NOMO-1 treated with dmso at 0.1 percent for 144 hours (cell line): ENCODE data around the gene TIMM22.

ENCODE experiments used
- DNase-seq: peaks from one replicate; lab custom pipeline; 2025; ENCODE audit not compliant: unreplicated experiment; lab: John Stamatoyannopoulos, UW

The TIMM22 gene

GRCh38 chr17:1001640-1002411, 4.9 kb downstream of the TIMM22 start:
- no peak for DNase-seq

GRCh38 chr17:1002412-1002753, 5.5 kb downstream of the TIMM22 start:
- no peak for DNase-seq

DNA sequence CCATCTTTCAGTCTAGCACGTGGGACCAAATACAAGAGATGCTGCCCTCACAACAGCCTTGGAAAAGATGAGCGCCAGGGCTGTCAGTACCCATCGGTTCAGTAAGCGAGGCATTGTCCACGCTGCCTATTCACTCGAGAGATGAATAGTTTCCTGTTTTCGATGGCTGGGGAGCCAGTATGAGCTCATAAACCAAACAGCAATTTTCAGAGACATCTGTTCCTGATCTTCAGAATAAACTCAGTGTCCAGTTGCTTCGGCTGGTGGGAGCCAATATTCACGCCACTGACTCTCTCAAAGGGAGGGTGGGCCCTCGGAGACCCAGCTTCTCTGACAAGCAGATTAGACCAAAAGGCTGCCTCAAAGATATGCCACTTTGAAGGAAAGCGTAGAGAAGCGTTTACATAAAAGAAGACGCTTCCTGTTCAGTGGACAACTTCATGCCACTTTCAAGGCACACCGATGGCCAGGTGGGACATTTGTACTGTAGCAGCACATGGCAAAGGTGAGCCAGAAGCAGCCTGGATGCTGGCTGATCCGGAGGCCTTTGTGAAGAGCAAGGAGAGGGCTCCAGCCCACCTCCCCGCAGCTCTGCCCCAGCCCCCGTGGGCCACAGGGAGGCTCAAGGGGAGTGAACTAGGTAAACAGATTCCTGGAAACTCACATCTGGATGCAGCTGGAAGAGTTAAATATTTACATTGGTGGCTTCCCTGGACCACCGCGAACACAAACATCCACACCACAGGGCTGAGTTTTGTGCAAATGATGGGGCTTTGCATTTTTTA, 6.0 kb downstream of the TIMM22 start:
- no peak for DNase-seq

DNA sequence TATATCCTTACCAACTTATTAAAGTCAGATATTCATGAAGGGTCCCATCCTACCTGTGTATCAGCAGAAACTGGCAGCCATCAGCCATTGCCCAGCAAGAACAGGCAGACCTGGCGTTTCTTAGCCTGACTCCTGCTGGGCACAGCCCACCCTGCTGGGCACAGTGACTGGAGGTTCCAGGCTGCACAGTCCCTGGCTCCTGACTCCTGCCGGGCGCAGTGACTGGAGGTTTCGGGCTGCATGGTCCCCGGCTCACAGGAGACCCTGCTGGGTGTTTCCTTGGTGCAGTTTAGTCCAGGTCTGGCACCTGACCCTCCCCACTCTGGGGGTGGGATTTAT, 6.7 kb downstream of the TIMM22 start:
- no peak for DNase-seq

- DNase-seq: no peak
These were observed 7.2 kb downstream of the TIMM22 start for GRCh38 chr17:1003972-1004768.

DNA sequence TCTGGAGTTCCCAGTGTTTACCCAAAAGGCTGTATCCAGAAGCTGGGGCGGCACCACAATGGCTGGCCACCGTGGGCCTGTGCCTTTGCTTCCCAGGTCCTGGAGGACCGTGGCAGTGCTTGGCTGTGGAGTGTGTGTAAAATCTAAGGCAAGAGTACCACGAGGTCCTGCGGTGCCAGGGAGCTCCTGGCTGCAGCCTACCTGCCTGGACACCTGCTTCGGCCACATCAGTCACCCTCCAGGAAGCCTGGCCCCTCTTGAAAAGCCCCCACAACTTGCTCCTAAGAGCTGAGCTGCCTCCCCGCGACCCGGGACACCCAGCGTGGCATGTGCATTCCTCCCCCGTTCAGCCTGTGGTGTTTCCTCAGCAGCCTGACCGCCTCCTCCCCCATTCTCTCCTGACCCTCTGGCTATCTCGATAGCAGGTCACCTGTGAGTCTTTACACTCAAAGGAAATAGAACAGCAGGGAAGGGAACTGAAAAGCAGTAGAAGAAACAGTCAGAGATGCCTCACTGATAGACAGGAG, 7.9 kb downstream of the TIMM22 start:
- no peak for DNase-seq

GRCh38 chr17:1005361-1005946, 8.5 kb downstream of the TIMM22 start:
- DNase-seq: no peak

DNA sequence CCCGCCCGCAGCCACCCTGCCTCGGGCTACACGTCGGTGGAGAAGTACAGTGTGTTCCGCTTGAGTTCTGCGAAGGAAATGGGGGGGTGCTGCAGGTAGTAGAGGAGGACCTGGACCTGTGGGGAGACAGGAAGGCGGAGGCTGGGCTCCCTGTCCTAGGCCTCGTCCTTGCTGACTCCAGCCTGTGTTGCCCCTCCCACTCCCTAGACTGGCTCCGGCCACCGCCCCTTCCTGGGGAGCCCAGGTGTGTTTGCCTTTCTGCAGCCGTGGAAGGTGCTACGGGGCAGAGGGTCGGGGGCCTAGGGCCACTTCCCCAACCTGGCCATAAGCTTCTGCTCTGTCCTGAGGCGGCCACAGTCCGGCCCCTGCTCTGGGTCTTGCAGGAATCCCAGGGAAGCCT, 9.1 kb downstream of the TIMM22 start:
- no peak for DNase-seq

- DNase-seq: no peak
These were observed 10.5 kb downstream of the TIMM22 start for GRCh38 chr17:1007310-1008007.

GRCh38 chr17:1008008-1008761, 11.3 kb downstream of the TIMM22 start:
- DNase-seq: no peak

DNA sequence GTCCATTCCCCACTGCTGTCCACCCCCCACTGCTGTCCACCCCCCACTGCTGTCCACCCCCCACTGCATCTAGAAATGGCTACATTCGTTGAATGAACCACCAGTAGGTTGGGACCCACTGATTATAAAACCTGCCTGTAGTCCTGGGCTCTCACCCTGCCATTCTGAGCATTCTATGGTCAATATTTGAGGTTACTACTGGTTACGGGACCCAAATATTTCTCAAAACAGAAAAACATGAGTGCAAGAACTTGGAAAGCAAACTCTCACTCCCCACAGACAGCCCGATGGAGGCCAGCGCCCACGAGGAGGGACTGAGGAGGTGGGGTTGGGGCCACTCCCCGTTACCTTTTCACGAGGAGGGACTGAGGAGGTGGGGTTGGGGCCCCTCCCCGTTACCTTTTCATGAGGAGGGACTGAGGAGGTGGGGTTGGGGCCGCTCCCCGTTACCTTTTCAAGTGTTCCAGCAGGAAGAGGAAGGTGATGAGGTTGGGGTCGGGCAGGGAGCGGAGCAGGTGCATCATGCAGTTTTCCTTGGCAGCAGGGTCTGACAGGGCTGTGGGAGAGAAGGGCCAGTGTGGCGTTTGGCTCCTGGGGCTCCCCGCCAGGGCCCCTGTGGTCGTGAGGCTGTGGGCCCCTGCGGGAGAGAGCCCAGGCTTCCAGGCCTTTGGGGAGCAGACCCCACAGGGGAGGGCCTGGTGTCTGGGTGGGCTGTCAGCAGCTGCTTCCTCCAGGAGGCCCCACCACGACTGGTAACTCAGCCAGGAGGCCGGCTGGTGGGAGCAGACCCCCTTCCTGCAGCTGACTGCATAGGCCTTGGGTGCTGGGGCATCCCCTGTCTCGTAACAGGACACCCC, 12.5 kb downstream of the TIMM22 start:
- no peak for DNase-seq

DNA sequence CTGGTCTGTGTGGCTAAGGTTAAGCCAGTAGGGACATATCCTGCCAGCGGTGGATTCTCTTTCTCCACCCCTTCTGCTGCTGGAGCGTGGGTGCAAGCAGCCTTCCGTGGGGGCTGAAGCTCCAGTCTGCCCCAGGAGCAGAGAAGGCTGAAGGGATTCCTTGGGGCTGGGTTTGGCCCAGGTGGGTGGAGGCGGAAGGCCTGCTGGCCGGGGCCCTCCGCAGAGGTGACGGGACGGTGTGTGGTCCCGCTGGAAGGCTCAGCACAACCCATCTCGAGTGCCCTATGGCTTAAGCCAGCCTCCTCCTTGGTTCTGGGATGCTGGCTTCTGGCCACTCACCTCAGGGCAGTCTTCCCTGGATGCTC, 13.1 kb downstream of the TIMM22 start:
- no peak for DNase-seq

- DNase-seq: no peak
These were observed 13.7 kb downstream of the TIMM22 start for GRCh38 chr17:1010586-1010985.

DNA sequence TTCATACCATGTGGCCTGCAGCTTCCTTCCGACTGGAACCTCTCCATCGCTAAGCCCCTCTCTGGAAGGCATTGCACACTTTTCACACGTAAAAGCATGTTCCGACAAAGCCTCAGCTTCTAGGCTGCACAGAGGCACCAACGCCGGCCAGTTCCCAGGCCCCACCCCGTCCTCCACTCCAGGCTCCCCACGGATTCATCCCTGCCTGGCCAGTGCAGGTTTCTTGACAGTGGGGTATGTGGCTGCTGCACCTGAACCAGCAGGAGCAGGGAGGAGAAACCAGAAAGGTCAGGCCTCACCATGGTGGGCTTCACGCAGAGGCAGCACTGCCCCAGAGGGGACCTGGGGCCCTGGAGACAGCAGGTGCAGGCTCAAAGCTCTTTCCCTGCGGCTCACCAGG, 14.2 kb downstream of the TIMM22 start:
- no peak for DNase-seq

DNA sequence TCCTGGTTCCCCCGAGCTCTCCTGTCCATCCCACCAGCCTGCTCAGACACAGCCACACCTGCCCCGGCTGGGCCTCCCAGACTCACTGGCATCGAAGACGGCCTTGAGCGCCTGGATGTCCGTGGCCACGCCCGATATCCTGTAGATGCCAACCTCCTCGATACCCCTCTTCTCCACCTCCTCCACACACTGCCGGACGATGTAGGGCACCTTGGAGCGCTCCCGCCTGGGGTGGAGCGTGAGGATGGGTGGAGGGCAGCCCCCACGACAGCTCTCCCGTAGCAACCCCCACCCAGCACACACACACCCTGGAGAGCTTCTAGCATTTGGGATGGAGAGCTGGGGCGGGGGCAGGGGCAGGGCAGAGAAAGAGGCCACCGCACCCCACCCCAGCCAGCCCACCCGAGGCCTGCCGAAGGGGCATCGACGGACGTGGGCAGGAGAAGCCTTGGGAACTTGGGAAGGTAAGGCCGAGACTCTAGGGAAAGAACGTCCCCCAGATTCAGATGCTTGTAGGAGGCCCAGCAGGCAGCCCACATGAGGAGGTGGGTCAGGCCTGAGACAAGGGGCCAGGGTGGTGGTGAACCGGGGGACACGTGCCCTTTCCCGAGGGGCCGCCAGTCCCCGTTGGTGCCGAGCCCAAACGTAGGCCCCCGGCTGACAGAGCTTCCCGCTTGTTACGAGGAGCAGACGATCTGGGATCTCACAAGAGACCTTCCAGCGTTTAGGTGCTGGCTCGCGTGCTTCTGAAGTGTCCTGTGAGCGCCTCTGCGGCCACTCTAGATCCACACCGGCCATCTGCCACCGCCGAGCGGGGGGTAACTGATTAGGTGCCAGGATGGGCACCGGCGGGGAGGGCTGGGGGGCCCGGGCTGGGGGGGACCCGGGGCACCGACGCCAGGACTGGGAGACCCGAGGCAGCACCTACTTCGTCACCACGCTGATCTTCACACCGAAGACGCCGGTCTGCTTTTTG, 15.1 kb downstream of the TIMM22 start:
- no peak for DNase-seq

DNA sequence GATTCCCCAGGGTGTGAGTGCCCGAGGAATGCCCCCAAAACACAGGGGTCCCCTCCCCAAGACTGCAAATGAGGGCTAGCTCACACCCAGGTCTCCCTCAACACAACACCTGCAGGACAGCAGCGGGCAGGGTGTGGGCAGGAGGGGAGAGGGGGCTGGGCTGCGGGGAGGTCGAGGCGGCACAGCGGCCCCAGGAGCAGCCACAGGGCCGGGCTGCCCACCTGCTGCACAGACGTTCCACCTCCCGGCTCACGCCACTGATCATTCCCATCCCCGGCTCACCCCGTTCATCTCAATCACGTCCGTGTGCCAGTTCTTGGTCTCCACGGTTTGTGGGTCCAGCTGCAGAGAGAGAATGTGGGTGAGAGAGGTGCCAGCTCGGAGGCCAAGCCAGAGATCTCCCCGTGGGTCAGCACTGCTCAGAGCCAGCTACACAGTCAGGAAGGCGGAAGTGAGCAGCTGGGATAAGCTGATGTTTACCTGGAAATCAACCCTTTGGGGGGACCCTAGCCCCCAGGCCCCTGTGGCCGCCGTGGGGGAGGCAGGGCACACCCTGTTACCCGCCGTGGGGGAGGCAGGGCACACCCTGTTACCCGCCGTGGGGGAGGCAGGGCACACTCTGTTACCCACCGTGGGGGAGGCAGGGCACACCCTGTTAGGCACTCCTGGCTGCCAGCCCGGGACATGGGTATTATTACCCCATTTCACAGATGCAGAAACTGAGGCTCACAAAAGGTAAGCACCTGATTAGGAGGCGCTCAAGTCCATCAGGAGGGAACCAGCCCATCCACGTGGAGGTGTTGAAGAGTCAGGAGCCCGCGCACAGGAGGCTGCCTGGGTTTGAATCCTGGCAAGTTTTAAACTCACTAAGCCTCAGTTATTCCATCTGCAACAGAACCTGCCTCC, 16.1 kb downstream of the TIMM22 start:
- no peak for DNase-seq

GRCh38 chr17:1013729-1014090, 16.8 kb downstream of the TIMM22 start:
- DNase-seq: no peak
